ENCODE data around the gene ABCB8. TPM values are rescaled to one million over a fixed set of nuclear protein-coding genes. Genes with fewer than 3 reads are reported as not detected.

Gene ABCB8
- total and polyA plus RNA-seq, 2 of the 8 experiments (the other 6 are each of a cell fraction or from before 2014, with no cell fraction given): 17.7 to 27.0 TPM

GRCh38 chr7:151057989-151058780 lies 29.9 kb downstream of the ABCB8 start:
- peaks cover 30% of the 10 kb centered on the region for H3K23me2 ChIP-seq (ENCODE audit: low read depth, low read length)
- H2BK15ac ChIP-seq (ENCODE audit: low read length): peak overlapping the region; percentile 19; the same call in 1 of the 2 replicates
- H3K27ac ChIP-seq (ENCODE audit: low read depth, low read length): peak overlapping the region; percentile 61; the same call in 1 of the 2 replicates
- no peaks in the 10 kb centered on the region for H3K36me3 ChIP-seq (ENCODE audit: control insufficient read depth in 2 of 4, insufficient read depth in 4 of 4, low read length in 3 of 4)
- peak overlapping the region; percentile 86 to 98 for H3K4me2 ChIP-seq (ENCODE audit: insufficient read depth in 1 of 2, low read depth in 2 of 2, low read length in 2 of 2)
- no peak overlapping the region for H3K56ac ChIP-seq (replicated peaks; ENCODE audit: insufficient read length, low read depth, low read length)
- DNase-seq (ENCODE audit: low read depth in 1 of 2, low spot score in 2 of 2) (peak; percentile 98 to 99), FAIRE-seq (no peak)
- H4K20me1 ChIP-seq (replicated peaks in 1 of 2; ENCODE audit: control insufficient read depth in 1 of 2, insufficient read depth in 2 of 2, low read length in 2 of 2): peaks cover 0 to 4% of the 10 kb centered on the region in 2 experiments
- H3K9me3 ChIP-seq (ENCODE audit: insufficient read depth in 2 of 2, low read depth in 1 of 2, low read length in 1 of 2): no peaks in the 10 kb centered on the region
- no peak overlapping the region for H3K14ac ChIP-seq (ENCODE audit: insufficient read length)
- peak overlapping the region; percentile 47; the same call in 1 of the 2 replicates for H2AFZ ChIP-seq (ENCODE audit: low read length)
- no peak overlapping the region; the same call in 1 of the 2 replicates for H2BK20ac ChIP-seq (ENCODE audit: low read length)
- peak overlapping the region; percentile 89 for H3K4ac ChIP-seq (replicated peaks; ENCODE audit: insufficient read length, low read depth, low read length)
- ChIA-PET CTCF (ENCODE audit: partially characterized antibody) (interaction anchor here (0.7 to 9.7 kb wide), 13 partner anchors 9 to 66 kb away, joined by 3 to 88 read pairs (median 5); partner anchors contain the start of genes ABCB8 and FASTK), POLR2A (ENCODE audit: partially characterized antibody) (interaction anchor here (1.0 to 2.5 kb wide), 10 partner anchors 11 to 48 kb away, joined by 3 to 7 read pairs (median 3); partner anchors contain the start of genes ABCB8, FASTK and TMUB1)
- H3K27me3 ChIP-seq (replicated peaks in 1 of 4; ENCODE audit: control insufficient read depth in 3 of 4, extremely low read depth in 1 of 4, insufficient read depth in 3 of 4, low read length in 3 of 4): peaks cover 0 to 9% (median 4%) of the 10 kb centered on the region in 4 experiments; a peak in 5 of 7 replicates
- no peak overlapping the region for H2BK12ac ChIP-seq (ENCODE audit: low read depth, low read length)
- H2BK5ac ChIP-seq (ENCODE audit: low read depth, low read length): peak overlapping the region; percentile 71; the same call in 1 of the 2 replicates
- H3K18ac ChIP-seq (ENCODE audit: extremely low read depth, low read length): peak overlapping the region; percentile 68
- peaks cover 0 to under 1% of the 10 kb centered on the region in 2 experiments; a peak in 1 of 4 replicates for H3K79me2 ChIP-seq (ENCODE audit: control insufficient read depth in 1 of 2, insufficient read depth in 2 of 2, low read length in 2 of 2)
- H3K9ac ChIP-seq (replicated peaks in 1 of 4; ENCODE audit: extremely low read depth in 1 of 4, low read depth in 3 of 4, low read length in 3 of 4): peak overlapping the region in 2 of 4 experiments; percentile 26 to 29; a peak in 2 of 7 replicates
- peak overlapping the region; percentile 59 to 91 (median 78) for H3K4me3 ChIP-seq (ENCODE audit: extremely low read depth in 1 of 4, insufficient read depth in 2 of 4, low read depth in 3 of 4, low read length in 4 of 4)
- 0 out of 2 replicates have a peak, but pooled peaks cover 3% of the 10 kb centered on the region for H3K79me1 ChIP-seq (ENCODE audit: low read depth, low read length)
- H2AK5ac ChIP-seq (ENCODE audit: low read depth, low read length): no peak overlapping the region
- H4K5ac ChIP-seq (ENCODE audit: insufficient read length, low read depth, low read length): peak overlapping the region; percentile 55
- H3K23ac ChIP-seq (ENCODE audit: insufficient read length): no peak overlapping the region
- H4K8ac ChIP-seq (ENCODE audit: extremely low read depth, insufficient read depth, low read length): 0 out of 2 replicates have a peak overlapping the region, but pooled peaks have one; percentile 29
- H4K91ac ChIP-seq (replicated peaks; ENCODE audit: insufficient read length, low read length): peak overlapping the region; percentile 36
- WGBS, 2 experiments (ENCODE audit: extremely low coverage in 1 of 2, insufficient coverage in 1 of 2, insufficient read length in 1 of 2, insufficient replicate concordance in 2 of 2, low coverage in 1 of 2, low lambda C conversion rate in 2 of 2, missing lambda C conversion rate in 1 of 2): 7% methylated on average over 46 of the region's 46 CpGs; no CpG with 5 or more reads in 1 of the 2 experiments
- H2BK120ac ChIP-seq (replicated peaks; ENCODE audit: low read depth, low read length): no peak overlapping the region
- H3K4me1 ChIP-seq (replicated peaks in 1 of 4; ENCODE audit: control insufficient read depth in 3 of 4, insufficient read depth in 4 of 4, low read length in 3 of 4): peaks cover 9 to 41% (median 29%) of the 10 kb centered on the region in 4 experiments
- TF ChIP-seq ZNF274 (IDR thresholded peaks at IDR 0.05; ENCODE audit: borderline replicate concordance, extremely low read depth, low read length): no peak
